Activated CD4-positive, alpha-beta T cell treated with anti-CD3 and anti-CD28 coated beads, Interleukin-2, amount 50 U/mL, for 4 hours (primary cell): ENCODE results near the gene PVALEF.
A peak's percentile ranks its signal among the peaks of the same experiment; 100 is the strongest.

ENCODE experiments used
- DNase-seq, 2 experiments: peaks; one replicate each; pipeline ENCODE4 v3.0.0-alpha.2; 2020

The PVALEF gene

DNA sequence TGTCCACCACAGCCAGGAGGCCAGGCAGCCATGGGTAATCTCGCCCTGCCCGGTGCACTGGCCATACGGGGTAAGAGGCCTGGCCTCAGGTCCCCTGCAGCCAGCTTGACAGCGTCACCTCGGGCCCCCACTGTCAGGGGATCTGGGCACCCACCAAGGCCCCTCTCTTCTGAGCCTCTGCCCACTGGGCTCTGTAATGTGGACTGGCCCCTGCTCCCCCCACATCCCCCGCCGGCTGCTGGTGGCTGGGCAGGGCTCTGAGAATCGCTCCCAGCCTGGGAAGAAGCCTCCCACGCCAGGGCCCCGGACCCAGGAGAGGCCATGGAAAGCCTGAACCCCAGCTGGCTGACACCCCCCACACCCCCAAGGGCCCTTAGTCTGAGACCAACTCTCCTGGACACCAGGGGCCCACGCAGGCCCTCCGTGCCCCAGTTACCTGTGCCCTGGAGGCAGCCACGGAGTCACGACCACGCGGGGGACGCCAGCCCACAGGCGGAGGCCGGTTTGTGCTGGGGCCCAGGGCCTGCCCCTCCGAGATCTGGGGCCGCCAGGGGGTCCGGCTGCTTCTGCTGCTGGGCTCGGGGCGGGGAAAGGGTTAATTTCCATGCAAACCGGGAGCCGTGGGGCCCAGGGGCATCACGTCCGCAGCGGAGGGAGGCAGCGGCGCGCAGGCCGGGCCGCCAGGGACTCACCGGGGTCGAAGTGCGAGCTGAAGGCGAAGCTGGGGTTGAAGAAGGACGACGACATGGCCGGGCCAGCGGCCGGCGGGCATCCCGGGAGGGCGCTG is at the start of gene PVALEF:
Gene PVALEF (plus strand): TSS at position 262 of the 787 bp plus-strand sequence. CDS start 15,720 bp downstream, outside the sequence.
- DNase-seq = no peak

DNA sequence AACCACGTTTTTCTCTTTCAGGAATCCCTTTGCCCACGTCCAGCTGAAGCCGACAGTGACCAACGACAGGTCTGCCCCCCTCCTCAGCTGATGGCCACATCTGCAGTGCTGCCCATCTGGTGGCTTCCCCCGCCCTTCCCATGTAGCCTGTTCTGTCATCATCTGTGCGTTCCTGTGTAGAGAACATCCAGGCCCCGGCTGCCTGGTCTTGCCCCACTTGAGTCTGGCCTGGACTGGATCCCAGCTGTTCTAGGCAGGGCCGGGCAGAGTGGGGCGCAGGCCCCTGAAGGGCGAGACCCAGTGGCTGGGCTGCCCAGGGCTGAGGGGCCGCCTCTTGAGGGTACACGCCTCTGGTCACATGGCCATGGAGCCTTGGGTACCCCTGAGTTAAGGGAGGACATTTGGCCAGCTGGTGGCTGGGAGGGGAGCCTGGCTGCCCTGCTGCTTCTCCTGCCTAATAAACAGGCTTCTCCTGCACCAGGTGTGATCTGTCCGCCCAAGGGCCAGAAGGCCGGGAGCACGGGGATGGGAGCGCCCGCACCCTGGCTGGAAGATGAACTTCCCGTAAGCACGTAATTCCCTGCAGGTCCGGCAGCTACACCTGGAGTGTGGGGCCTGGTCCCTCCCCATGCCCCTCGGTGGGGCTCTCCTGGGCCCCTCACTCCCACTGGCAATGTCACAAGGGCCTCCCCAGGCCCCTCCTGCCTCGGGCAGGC is 49.4 kb upstream of the PVALEF start:
- DNase-seq = no peak

DNA sequence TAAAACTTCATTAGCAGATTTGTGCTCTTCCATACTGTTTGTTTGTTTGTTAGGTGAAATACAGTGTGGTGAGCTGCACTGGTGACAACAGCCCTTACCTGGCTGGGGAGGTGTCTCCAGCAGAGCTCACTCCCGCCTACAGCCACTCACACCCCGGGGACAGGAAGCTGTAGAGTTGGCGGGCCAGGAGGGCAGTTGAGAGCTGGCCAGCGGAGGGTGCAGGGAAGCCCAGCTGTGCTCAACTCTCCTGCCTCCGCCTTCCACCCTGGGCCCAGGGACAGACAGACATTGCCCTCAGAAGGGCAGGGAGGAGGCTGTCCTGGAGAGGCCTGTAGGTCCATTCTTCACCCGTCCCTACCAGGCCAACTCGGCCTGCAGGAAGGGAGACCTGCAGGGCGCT is 48.6 kb upstream of the PVALEF start:
- DNase-seq = no peak

DNA sequence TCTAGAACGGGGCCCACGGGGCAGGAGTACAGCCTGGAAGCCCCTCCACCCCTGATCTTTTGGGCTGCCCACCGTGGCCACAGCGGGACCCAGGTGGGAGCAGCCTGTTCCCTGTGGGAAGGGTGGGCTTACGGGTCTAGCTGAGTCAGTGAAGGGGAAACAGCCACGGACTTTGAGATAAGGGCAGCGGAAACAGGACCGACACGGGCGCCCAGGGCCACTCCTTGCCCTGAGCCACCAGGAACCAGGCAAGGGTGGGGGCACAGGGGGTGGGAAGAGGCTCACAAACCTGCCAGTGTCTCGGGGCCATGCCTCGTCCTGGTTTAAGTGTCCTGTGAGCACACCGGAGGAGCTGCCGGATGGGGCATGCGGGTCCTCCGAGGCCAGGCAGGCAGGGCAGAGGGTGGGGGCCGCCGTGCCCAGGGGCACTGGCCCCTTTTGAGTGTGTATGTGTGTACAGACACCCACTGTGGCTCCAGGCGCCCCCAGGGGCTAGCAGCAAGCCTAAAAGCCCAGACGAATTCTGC is 47.6 kb upstream of the PVALEF start:
- DNase-seq = no peak

DNA sequence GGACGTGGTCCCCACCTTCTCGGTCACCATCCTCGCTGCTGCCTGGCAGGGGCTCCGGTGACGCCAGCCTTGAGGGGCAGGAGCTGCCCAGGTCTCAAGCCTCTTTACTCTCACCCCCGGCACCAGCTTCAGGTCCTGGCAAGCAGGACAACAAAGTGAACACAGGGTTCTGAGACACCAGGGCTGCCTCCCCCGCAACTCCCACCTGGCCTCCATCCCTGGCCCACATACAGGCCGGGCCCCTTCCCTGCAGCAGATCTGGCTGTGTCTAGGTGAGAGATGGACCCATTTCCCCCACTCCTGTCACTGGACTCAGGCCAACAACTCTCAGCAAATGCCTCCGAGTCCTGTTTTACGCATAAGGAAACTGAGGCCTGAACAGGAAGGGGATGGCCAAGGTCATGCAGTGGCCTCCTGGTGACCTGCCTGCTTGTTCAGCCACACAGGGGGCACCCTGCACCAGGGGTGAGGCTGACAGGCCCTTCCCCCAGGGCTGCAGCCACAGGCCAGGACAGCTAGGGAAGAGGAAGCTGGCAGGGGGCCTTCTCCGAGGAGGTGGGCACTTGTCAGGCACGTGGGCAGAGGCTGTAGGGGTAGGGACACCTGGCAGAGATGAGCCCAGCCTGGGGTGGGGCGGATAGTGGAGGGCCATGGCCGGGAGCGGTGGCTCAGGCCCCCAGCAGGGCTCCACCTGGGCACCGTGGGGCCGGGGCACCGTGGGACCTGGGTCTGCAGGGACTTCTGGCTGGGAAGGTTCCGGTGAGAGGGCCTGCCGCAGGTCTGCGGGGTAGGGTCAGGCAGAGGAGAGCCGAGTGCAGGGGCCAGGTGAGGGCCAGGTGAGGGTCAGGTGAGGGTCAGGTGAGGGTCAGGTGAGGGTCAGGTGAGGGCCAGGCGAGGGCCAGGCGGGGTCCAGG is 46.7 kb upstream of the PVALEF start:
- DNase-seq = no peak

DNA sequence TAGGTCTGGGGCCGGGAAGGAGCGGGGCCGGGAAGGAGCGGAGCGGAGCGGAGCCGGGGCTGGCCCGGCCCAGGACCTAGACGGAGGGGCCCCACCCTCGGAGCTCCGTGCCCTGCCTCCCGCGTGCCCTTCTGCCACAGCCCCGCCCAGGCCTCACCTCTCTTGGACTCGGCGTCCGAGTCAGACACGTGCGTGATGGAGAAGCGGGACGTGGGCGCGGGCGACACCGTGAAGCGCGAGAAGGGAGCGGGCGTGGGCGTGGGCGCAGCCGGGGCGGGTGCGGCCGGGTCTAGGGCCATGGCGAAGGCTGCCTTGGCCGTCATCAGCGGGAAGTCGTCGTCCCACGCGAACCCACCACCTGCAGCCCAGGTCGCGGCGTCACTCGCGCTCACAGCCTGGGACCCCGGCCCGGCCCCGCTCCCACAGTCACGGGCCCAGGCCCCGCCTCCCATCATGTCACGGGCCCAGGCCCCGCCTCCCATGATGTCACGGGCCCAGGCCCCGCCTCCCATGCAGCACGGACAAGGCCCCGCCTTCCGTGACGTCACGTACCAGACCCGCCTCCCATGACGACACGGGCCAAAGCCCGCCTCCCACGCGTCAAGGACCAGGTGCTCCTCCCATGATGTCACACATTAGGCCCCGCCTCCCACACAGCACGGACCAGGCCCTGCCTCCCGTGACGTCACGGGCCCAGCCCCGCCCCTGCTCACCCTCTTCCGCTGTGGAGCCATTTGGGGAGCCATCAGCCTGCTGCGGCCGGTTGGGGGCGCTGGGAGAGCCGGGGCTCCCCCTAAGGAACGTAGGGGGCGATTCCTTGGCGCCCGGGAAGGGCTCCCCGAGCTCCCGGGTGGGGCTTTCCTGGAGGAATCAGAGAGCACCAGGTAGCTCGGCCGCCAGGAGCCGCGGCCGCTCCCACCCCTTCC is 45.8 kb upstream of the PVALEF start:
- peak; percentile 75 to 81 for DNase-seq

DNA sequence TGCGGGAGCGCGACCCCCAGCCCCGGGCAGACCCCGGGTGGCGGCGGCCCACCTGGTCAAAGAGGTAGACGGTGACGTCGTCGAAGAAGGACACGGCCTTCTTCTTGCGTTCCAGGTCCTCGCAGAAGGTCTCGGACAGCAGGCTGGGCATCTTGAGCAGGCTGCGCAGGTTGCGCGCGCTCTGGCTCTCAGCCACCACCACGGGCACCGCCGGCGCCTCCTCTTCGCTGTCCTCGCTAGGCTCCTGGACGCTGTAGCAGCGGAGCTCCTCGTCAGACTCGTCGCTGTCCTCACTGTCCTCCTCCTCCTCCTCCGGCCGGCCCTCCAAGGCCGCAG is 45.2 kb upstream of the PVALEF start:
- DNase-seq = no peak

DNA sequence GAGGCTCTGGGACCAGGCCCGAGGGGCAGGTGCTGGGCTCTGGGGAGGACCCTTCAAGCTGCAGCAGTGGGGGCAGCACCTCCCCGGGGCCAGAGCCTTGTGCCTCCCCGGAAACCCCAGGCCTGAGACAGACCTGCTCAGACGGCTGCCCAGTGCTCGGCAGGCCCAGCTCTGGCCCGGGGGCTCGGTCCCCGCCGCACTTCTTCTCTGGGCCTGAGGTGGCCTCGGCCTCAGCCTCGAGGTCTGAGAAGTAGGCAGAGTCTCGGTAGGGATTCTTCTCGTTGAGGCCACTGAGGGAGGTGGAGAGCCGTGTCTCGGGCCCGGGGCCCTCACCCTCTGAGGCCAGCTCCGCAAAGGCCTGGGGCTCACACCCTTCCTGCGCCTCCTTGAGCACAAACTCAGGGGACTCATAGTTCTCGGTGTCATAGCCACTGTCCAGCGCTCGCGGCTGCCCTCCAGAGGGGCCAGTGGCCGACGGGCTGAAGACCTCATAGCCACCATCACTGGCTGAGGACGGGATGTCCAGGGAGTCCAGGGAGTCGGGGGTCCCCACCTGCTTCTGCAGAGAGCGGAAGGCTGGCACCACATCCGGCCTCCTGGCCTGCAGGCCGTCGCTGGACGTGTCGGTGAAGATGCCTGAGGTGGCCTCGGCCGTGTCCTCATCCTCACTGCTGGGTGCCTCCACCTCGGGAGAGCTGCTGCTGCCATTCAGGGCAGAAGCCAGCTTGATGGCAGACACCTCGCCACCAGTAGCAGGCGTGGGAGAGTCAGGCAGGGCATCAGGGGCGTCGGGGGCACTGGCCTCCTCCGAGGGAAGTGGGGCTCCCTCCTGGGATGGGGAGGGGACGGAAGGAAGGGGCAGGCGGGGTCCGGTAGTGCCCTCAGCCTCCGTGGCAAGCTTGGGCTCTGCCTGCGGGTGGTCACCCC is 44.3 kb upstream of the PVALEF start:
- DNase-seq = no peak

DNA sequence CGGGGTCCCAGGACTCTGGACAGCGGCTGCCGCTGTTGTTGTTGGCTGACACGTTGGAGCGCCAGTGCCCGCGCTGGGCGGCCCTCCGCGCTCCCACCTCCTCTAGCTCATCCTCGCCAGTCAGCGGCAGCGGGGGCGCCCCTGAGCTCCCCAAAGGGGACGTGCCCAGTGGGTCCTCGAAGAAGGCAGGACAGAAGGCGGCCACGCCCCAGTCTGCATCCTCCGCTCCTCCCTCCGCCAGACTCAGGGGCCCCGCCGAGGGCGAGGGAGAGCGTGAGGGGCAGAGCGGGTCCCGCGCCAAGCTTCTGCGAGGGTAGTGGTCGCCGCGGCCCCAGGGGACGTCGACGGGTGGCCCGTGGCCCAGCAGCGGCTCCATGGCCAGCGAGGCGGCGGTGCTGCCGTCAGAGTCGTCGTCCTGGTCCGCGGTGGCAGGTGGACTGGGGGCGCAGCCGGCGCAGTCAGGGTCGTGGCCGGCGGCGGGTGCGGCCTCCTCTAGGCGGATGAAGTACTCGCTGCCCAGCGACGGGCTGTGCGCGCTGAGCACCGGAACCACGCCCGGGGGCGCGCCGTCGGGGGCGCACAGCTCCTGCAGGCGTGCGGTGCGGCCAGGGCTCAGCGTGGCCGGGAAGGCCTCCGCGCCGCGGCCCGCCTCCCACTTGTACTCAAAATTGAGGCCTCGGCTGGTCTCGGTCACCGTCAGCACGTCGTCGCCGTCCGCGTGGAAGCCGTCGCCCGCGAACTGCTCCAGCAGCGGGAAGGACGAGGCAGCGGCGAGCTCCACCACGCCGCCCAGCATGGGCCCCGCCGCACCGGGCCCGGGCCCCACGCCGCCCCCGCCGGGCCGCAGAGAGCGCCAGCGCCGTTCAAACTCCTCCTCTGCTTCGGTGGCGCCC is 43.2 kb upstream of the PVALEF start:
- DNase-seq = no peak

DNA sequence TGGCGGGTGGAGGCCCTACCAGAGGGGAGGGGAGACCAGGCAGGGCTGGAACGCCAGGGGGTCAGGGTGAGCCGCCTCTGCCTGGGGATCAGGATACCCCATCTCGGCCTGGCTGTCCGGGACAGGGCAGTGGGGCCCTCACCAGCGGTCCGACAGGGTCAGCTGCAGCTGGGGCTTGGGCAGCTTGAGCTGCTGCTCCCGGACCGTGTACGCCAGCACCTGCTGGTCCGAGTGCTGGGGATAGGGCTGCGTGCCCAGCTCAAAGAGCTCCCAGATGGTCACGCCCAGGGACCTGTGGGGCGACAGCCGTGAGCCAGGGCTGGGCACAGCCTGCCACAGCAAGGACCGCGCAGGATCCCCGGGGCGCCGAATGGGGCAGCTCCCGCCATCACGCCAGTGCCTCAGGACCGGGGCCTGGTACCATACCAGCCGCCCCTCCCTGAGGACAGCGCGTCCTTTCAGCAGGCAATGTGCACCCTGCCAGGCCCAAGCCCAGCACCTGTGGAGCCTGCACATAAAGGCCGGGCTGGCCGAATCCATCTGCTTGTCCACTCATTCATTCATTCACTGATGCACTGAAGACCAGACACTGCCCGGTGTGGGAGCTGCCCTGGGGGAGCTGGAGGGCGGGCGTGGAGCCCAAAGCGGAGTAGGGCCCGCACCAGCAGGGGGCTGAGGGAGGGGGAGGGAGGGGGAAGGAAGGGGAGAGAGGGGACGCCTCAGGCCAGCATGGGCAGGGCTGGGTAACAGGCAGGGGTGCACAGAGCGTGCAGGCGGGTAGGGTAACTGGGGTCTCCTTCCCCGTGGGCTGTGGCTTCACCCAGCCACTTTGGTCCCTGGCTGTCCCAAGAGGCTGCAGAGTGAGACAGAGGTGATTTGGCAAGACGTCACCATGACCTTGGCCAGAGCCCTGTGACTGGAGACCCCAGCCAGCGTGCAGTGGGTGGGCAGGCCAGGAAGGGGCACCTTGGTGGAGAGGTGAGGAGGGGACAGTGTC is 42.0 kb upstream of the PVALEF start:
- no peak for DNase-seq

DNA sequence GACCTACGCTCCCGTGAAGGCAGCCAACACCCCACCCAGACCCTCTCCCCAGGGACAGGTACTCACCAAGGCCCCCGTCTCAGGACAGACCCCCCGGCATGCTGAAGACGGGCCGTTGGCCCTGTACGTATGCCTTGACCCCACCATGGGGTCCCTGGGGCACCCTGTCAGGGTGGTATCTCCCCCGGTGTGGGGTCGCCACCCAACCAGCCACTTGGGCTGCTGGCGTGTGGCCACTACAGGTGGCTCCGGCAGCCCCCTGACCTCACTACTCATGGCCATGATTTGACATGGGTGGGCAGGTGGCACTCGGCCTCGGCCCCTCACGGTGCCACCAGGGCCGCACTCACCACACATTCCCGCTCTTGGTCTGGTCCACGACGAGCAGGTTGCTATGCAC is 40.9 kb upstream of the PVALEF start:
- no peak for DNase-seq

DNA sequence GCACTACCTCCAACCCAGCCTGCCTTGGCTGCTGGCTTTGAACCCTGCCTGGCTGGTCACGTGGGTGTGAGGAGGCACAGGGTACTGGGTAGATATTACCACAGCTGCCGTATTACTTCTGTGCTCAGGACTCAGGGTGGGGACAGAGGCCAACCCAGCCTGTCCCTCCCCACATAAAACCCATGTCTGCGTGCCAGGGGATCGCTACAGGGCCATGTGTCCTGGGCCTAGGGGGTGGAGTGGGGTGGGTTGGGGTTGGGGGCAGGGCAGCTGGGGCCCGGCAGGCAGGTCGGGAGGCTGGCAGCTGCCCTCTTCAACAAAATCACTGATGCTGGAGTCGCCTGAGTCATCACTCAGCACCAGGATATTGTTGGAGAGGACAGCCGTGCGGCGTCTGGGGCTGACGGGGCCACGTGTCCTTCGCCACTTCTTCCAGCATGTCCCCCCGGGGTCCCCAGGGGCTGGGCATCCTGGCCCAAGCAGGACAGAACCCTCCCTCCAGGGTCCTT is 39.7 kb upstream of the PVALEF start:
- DNase-seq = no peak

DNA sequence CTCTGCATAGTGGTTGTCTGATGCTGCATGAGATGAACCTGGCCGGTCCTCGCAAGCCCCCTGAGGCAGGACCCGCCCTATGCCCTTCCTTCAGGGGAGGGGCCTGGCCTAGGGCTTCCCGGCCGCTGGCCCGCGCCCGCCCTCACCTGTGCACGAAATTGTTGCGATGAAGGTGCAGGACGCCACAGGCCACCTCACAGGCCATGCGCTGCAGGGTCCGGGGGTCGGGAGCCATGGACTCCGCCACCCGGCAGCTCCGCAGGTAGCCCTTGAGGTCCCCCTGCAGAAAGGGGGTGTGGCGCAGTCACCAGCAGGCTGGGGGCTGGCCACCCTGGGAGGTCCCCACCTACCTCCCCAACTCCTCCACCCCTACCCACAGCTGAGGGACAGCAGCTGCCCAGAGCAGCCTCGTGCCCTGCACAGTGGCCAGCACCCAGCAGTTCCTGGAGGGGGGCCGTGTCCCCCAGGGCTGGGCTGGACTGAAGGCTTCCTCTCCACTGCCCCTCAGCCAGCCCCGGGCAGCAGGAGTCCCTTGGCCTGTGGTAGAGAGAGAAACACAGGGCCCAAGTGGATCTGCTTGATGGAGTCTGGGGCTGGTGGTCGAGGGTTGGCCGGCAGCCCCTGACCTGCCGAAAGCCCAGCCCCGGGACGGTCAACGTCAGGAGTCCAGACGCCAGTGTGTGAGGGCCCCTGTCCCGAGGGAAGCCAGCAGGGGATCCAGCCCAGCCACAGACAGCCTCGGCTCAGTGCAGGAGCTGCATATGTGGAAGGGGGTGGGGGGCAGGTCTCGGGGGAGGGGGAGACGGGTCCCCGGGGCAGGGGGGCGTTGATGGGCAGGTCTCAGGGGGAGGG is 38.8 kb upstream of the PVALEF start:
- DNase-seq = no peak

DNA sequence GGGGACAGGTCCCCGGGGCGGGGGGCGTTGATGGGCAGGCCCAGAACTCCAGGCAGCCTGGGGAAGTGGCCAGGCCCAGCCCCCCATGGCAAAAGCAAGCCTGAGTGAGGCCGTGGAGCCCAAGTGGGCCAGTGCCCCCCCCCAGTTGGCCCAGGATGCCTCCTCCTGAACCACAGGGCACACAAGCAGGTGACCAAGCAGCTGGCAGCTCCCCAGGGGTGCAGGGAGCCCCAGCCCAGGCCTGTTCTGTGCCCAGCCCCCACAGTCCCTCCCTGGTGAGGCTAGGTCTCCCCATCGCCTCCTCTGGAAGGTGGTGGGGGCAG is 38.2 kb upstream of the PVALEF start:
- DNase-seq = no peak

DNA sequence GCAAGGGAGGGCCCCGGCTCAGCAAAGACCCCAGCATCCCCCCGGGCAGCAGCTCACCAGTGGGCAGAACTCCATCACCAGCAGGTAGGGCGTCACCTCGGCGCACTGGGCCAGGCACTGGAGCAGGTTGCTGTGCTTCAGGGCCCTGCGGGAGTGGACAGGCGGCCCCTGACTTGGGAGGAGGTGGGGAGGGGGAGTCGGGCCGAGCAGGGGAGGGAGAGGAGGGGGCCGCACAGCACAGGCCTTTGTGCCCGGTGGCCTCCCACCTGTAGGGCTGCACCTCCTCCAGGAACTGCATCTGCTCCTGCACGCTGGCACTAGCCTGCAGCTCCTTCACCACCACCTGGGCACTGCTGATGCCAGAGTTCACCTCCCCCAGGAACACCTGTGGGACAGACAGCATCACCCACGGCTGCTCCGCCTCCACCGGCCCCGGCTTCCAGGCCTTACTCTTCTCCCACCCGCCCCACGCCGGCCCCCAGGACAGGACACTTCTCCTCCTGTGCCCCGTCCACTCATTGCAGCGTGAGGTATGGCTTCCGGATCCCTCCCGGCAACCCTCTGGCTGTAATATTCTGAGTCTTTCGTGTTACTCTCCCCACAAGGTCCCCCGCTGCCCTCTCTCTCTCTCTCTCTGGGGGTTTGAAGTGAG is 37.7 kb upstream of the PVALEF start:
- no peak for DNase-seq

DNA sequence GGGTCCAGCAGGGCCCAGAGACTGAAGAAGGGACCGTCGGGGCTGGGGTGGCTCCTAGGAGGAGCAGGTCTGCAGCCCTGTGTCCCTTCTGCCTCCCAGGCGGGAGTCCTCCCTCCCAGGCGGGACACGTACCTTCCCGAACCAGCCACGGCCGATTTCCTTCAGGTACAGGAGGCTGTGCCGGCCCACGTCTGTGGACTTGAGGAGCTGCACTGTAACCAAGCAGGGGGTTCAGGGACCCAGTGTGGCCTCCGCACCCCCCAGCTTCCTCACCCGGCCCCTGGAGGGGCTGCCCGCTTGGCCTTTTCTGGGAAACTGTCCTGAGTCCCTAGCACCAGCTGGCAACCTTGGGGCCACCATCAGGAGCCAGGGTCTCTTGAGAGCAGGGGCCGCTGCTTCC is 37.0 kb upstream of the PVALEF start:
- DNase-seq = no peak

DNA sequence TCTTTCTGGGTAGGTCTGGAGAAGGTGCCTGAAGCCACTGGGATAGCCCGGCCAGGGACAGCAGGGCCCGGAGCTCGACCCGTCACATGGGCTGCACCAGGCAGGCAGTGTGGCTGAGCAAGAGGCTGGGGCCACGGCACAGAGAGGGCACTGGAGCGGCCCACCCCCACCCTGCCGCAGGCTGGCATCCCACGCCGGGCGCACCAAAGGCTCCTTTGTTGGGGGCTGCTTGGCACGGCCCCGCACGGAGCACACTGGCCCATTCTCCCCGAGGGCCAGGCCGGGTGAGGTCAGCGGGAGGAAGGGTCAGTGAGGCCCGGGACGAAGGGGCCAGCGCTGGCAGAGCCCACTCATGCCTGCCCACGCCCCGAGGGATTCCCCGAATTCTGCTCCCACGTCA is 36.5 kb upstream of the PVALEF start:
- no peak for DNase-seq
